Measurements from ENCODE around the gene P3R3URF.
A peak's percentile ranks its signal among the peaks of the same experiment; 100 is the strongest.

P3R3URF gene

DNA sequence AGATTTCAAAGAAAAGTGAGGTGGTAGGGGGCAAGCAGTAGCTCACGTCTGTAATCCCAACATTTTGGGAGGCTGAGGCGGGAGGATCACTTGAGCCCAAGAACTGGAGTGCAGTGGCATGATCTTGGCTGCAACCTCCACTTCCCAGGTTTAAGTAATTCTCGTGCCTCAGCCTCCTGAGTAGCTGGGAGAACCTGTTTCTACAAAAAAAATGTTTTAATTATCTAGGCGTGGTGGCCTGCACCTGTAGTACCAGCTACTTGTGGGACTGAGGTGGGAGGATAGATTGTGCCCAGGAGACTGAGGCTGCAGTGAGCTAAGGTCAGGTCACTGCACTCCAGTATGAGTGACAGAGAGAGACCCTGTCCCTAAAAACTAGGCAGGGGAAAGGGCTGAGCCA is 4.0 kb downstream of the P3R3URF start:
- TF ChIP-seq GATA1 (IDR thresholded peaks at IDR 0.05; ENCODE audit: low read depth, low read length), result no peak
- no peak for TF ChIP-seq POLR2A (IDR thresholded peaks at IDR 0.05; ENCODE audit: low read length)
- no peak for DNase-seq

DNA sequence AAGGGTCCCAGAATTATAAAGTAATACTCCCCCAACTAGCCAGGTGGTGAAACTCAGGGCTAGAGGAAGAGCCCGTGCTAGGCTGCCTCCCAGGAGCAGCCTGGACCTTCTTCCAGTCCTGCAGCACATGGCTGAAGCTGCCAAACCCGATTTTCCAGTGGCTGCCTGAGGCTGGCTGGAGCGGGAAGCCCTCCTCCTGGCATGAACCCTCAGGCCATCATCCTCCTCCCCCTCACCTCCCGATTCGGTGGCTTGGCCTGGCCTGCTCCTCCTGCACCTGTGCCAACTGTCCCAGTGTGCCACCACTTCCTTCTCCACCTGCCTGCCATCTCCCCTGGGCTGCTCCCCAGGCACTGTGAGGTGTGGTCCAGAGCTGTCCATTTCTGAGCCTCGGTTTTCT is 4.4 kb downstream of the P3R3URF start:
- no peak for DNase-seq
- no peak for TF ChIP-seq GATA1 (IDR thresholded peaks at IDR 0.05; ENCODE audit: low read depth, low read length)
- no peak for TF ChIP-seq POLR2A (IDR thresholded peaks at IDR 0.05; ENCODE audit: low read length)

DNA sequence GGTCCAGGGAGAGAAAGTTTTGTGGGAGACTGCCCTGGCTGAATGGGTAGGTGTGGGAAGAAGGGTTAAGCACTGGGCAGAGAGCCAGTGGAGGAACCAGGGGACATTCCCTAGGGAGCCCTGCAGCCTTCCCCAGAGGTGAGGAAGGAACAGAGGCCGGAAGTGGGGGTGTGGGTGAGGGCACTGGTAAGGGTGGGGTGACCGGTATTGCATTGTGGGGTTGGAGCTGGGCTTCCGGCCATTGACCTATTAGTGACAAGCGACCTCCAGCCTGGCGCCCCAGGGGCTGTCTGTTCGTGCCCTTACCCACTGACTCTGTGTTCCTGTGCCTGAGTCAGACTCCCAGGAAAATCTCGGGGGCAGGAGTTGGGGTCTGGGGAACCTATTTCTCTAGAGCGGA is 4.9 kb downstream of the P3R3URF start:
- TF ChIP-seq GATA1 (IDR thresholded peaks at IDR 0.05; ENCODE audit: low read depth, low read length) (no peak), POLR2A (IDR thresholded peaks at IDR 0.05; ENCODE audit: low read length) (no peak)
- DNase-seq, result no peak

DNA sequence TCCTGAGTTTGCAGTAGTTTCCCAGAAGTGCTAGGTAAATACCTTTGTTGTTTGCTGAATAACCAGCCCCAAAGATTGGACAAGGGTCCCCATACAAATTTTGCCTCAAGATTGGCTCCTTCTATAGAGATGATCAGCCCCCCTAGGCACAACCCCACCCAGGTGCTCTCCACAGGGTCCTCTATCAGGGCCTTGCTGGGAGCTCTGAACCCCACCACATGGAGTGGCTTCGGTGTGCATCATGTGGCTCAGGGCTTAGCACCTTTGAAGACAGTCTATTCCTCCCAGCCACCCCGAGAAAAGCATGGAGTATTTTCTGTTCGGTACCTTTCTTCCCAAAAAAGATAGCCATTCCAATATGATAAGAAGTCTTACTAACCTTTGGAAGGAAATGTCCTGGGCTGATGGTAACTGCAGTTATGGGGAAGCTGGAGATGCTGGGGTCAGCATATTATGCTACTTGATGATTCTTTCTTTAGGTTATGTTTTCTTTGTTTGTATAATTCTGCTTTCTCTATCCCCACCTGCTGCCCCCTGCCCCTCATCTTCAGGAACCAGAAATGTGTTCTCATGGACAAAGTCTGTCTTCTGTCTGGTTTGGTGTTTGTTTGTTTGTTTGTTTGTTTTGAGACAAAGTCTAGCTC is 6.4 kb downstream of the P3R3URF start:
- TF ChIP-seq GATA1 (IDR thresholded peaks at IDR 0.05; ENCODE audit: low read depth, low read length) (no peak), POLR2A (IDR thresholded peaks at IDR 0.05; ENCODE audit: low read length) (no peak)
- DNase-seq, result no peak

DNA sequence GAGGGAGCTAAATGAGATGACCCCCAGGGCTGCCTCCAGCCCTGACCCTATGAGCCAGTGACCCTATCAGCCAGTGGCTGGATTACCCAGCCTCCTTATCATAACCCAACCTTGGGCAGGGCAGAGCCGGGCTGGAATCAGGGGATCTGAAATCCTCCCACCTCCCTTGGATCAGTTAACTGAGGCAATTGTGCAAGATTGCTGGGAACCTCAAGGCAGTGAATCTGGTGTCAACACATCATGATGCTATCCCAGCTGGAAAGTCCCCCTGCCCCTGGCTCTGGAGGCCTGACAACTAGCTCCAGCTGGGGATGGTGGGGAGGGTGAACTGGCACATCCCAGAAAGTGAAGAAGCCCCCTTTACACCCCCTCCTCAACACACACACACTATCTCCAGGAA is 7.8 kb downstream of the P3R3URF start:
- no peak for DNase-seq
- TF ChIP-seq GATA1 (IDR thresholded peaks at IDR 0.05; ENCODE audit: low read depth, low read length), result no peak
- TF ChIP-seq POLR2A (IDR thresholded peaks at IDR 0.05; ENCODE audit: low read length), result no peak

GRCh38 chr1:46166521-46167462 is 9.5 kb downstream of the P3R3URF start:
- no peak for TF ChIP-seq GATA1 (IDR thresholded peaks at IDR 0.05; ENCODE audit: low read depth, low read length)
- TF ChIP-seq POLR2A (IDR thresholded peaks at IDR 0.05; ENCODE audit: low read length), result no peak
- no peak for DNase-seq

DNA sequence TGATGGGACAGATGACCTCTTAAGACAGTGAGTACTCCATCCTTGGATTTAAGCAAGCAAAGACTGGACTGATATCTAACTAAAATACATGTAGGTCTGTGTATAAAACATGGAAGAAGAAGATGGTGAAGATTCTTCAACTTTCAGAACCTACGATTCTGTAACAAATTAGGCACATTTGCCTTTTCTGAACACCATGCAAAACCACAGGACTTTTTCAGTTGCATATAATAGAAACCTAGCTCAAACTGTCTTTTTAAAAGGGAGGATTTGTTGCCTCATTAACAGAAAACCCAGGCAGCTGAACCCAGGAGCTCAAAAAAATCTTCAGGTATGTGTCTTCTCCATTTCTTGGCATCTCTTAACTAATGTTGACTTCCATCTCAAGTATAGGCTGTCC is 16.1 kb downstream of the P3R3URF start:
- TF ChIP-seq POLR2A (IDR thresholded peaks at IDR 0.05; ENCODE audit: low read length), result no peak
- TF ChIP-seq GATA1 (IDR thresholded peaks at IDR 0.05; ENCODE audit: low read depth, low read length), result no peak
- DNase-seq, result no peak

DNA sequence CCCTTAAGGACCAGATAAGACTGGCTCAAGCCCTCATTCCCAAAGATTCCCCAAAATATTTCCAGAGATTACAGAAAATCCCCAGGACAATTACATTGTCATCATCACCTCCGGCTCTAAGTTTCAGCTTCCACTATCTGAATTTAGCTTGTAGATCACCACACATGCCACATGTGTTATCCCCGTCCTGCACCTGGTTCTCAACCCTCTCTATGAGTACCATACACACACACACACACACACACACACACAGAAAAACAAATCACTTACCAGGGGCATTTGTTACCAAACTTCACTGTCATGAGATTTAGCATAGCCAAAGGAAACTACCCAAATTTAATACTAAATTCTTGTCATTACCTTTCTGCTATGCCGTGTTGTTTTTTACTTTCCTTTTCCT is 16.8 kb downstream of the P3R3URF start:
- DNase-seq, result peak in 1 of 2 experiments; percentile 58
- TF ChIP-seq POLR2A (IDR thresholded peaks at IDR 0.05; ENCODE audit: low read length) (no peak), GATA1 (IDR thresholded peaks at IDR 0.05; ENCODE audit: low read depth, low read length) (no peak)

- TF ChIP-seq GATA1 (IDR thresholded peaks at IDR 0.05; ENCODE audit: low read depth, low read length) (no peak), POLR2A (IDR thresholded peaks at IDR 0.05; ENCODE audit: low read length) (no peak)
- peak; percentile 74 to 91 for DNase-seq
Measured at GRCh38 chr1:46158312-46159281, 17.7 kb downstream of the P3R3URF start.

DNA sequence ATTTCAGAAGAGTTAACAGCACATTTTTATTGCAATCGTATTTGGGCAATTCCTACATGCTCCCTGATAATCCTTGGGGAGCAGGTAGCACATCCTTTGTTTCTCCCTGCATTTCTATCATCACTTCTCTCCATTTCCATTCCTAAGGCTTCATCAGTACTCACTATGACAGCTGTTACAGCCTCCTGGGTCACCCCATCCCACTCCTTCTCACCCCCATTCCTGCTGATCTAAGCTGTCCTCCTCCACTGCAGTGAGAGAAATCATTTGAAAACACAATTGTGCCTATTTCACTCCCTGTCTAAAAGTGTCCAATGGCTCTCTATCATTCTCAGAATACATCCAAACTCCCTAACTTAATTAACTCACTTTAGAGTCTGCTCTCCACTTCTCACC is 18.4 kb downstream of the P3R3URF start:
- no peak for TF ChIP-seq POLR2A (IDR thresholded peaks at IDR 0.05; ENCODE audit: low read length)
- no peak for TF ChIP-seq GATA1 (IDR thresholded peaks at IDR 0.05; ENCODE audit: low read depth, low read length)
- DNase-seq, result no peak

DNA sequence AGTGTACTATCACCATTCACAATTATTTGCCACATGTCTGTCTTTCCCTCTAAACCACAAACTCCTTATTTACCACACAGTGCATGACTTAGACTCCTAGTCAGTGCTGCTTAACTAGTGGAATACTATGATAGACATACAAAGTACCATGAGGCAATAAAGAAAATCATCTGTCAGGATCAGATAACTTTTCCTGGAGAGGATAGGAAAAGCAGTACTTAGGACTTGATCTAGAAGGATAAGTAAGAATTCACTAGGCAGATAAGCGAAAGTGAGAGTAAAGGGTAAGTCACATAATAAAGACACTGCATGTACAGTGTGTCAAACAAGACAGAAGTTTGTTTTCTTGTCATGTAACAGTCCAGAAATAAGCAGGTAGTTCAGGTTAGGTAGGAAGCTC is 22.6 kb downstream of the P3R3URF start:
- DNase-seq, result no peak
- TF ChIP-seq GATA1 (IDR thresholded peaks at IDR 0.05; ENCODE audit: low read depth, low read length) (no peak), POLR2A (IDR thresholded peaks at IDR 0.05; ENCODE audit: low read length) (no peak)

DNA sequence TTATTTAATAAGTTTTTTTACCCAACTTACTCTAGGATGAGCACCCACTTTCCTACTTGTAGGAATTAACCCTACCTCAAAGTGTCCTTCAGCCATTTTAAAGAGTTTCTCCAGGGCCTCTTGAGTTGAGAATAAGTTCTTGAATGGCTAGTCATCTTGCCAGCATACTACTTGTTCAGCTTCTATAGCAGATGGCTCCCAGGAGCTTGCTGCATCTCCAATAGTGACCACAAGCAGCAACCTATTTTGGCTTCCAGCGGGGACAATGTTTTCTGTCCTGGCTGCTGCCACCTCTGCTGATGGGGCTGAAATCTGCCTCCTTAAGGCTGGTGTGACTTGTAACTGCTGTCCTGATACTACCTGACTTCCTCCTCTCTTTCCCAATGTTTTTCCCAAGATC is 23.1 kb downstream of the P3R3URF start:
- no peak for TF ChIP-seq POLR2A (IDR thresholded peaks at IDR 0.05; ENCODE audit: low read length)
- TF ChIP-seq GATA1 (IDR thresholded peaks at IDR 0.05; ENCODE audit: low read depth, low read length), result no peak
- no peak for DNase-seq

GRCh38 chr1:46152016-46152415 is 24.3 kb downstream of the P3R3URF start:
- no peak for DNase-seq
- TF ChIP-seq POLR2A (IDR thresholded peaks at IDR 0.05; ENCODE audit: low read length) (no peak), GATA1 (IDR thresholded peaks at IDR 0.05; ENCODE audit: low read depth, low read length) (no peak)

DNA sequence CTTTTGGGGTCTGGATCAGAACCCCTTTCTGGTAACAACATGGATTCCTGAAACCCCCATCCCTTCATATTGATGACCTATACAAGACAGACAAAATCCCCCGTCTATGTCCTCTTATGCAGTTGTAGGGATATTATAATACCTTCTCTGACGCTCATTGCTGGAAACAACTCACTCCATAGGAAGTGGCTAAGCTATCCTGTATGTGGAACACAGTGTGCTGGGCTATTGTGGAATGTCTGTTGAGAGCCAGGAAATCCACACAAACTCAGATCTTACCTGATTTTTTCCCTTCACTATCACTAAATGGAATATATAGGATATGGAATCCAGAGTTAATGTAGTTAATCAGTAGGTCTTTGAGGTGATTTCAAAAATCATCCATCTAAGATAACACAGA is 26.2 kb downstream of the P3R3URF start:
- TF ChIP-seq GATA1 (IDR thresholded peaks at IDR 0.05; ENCODE audit: low read depth, low read length) (no peak), POLR2A (IDR thresholded peaks at IDR 0.05; ENCODE audit: low read length) (no peak)
- no peak for DNase-seq

Data from erythroblast (primary cell).